Vagina (tissue), 2 donors: ENCODE results near the gene WDR26.

ENCODE experiments used
- POLR2A ChIP-seq, 2 donors: fragments of 450-650 bp; IDR thresholded peaks; one replicate each; pipeline ENCODE4 v1.6.1; 2017; ENCODE audit warnings: antibody characterized with exemption in 2 of 2, mild to moderate bottlenecking in 2 of 2, moderate library complexity in 2 of 2
- POLR2AphosphoS5 ChIP-seq, 2 donors: sonication (generic); formaldehyde crosslinking; IDR thresholded peaks; one replicate each; pipeline ENCODE4 v1.9.0; 2017; ENCODE audit warnings: antibody characterized with exemption in 2 of 2, mild to moderate bottlenecking in 2 of 2, low read depth in 1 of 2; ENCODE audit not compliant: insufficient read depth in 1 of 2
- TF ChIP-seq, protein P1 (sequence below), 3 experiments: fragments of 450-650 bp in 2 of 3; fragments of 200-600 bp in 1 of 3; sonication (generic) in 1 of 3; IDR thresholded peaks; one replicate each; pipeline ENCODE4 v1.5.1; 2017 to 2019; ENCODE audit warnings: antibody characterized with exemption in 3 of 3, mild to moderate bottlenecking in 2 of 3, moderate library complexity in 2 of 3

DNA sequence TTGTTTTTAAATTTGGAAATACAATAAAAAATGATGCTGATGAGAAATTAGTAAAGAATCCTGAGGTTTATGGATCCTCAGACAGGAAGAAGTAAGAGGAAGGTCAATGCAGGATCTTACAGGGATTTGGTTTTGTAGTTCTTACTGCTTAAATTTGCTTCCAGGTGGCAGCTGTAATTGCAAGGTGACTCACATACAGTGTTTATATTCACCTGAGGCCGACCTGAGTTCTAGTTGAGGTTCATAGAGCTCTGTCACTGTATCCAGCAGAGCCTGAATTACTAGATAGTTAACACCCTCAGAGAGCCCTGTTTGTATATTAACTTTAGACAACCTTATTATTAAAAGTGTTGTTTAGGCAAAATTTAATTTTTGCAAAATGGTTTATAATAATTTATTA lies 1.4 kb upstream of the WDR26 start:
- TF ChIP-seq, protein P1, sequence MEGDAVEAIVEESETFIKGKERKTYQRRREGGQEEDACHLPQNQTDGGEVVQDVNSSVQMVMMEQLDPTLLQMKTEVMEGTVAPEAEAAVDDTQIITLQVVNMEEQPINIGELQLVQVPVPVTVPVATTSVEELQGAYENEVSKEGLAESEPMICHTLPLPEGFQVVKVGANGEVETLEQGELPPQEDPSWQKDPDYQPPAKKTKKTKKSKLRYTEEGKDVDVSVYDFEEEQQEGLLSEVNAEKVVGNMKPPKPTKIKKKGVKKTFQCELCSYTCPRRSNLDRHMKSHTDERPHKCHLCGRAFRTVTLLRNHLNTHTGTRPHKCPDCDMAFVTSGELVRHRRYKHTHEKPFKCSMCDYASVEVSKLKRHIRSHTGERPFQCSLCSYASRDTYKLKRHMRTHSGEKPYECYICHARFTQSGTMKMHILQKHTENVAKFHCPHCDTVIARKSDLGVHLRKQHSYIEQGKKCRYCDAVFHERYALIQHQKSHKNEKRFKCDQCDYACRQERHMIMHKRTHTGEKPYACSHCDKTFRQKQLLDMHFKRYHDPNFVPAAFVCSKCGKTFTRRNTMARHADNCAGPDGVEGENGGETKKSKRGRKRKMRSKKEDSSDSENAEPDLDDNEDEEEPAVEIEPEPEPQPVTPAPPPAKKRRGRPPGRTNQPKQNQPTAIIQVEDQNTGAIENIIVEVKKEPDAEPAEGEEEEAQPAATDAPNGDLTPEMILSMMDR (IDR thresholded peaks at IDR 0.05): no peak
- peak in 1 of 2 donors; percentile 79 for TF ChIP-seq POLR2AphosphoS5 (IDR thresholded peaks at IDR 0.05; ENCODE audit: insufficient read depth in 1 of 2, low read depth in 1 of 2)
- TF ChIP-seq POLR2A (IDR thresholded peaks at IDR 0.05): no peak
